CD14-positive monocyte (primary cell): ENCODE results near the gene LCMT2. TPM values are rescaled to one million over a fixed set of nuclear protein-coding genes. Genes with fewer than 3 reads are reported as not detected.

Experiments
- DNase-seq, 3 donors: peaks; one replicate each; pipeline ENCODE4 v3.0.0-alpha.2; 2011 to 2022
- H2AFZ ChIP-seq: 2 replicates; pipeline ENCODE4 v1.6.0; 2012; ENCODE audit warnings: mild to moderate bottlenecking, low read depth, low read length, inconsistent platforms; ENCODE audit not compliant: insufficient read depth, poor library complexity, severe bottlenecking
- H3K27ac ChIP-seq, 2 donors: 1 replicate in 1 of 2; 2 replicates in 1 of 2; pipeline ENCODE4 v1.5.1; 2012 to 2013; ENCODE audit warnings: low read length in 2 of 2, control low read depth in 1 of 2, inconsistent platforms in 1 of 2, low read depth in 1 of 2, mild to moderate bottlenecking in 1 of 2
- H3K27me3 ChIP-seq, 2 donors: one replicate each; pipeline versions ENCODE4 v1.6.0 to v1.6.1; 2011 to 2013; ENCODE audit warnings: low read length in 2 of 2; ENCODE audit not compliant: control insufficient read depth in 2 of 2, insufficient read depth in 2 of 2
- H3K36me3 ChIP-seq, 2 donors: replicated peaks in 1 of 2; 1 replicate in 1 of 2; 2 replicates in 1 of 2; pipeline versions ENCODE4 v1.5.1 to v1.6.1; 2012 to 2013; ENCODE audit warnings: low read length in 2 of 2, control low read depth in 1 of 2, inconsistent platforms in 1 of 2, mild to moderate bottlenecking in 1 of 2; ENCODE audit not compliant: insufficient read depth in 2 of 2, control insufficient read depth in 1 of 2
- H3K4me1 ChIP-seq, 2 donors: 1 replicate in 1 of 2; 2 replicates in 1 of 2; pipeline versions ENCODE4 v1.5.1 to v1.6.1; 2012 to 2013; ENCODE audit warnings: low read length in 2 of 2, control low read depth in 1 of 2, inconsistent platforms in 1 of 2, mild to moderate bottlenecking in 1 of 2, moderate library complexity in 1 of 2; ENCODE audit not compliant: insufficient read depth in 2 of 2, control insufficient read depth in 1 of 2
- H3K4me2 ChIP-seq: replicated peaks from 2 replicates; pipeline ENCODE3; 2012; ENCODE audit warnings: low read length, moderate library complexity, mild to moderate bottlenecking; ENCODE audit not compliant: poor library complexity, severe bottlenecking; ENCODE audit errors: extremely low read depth
- H3K4me3 ChIP-seq, 3 experiments: fragments of 200-600 bp in 1 of 3; sonication (generic) in 1 of 3; replicated peaks in 1 of 3; 1 replicate in 2 of 3; 2 replicates in 1 of 3; pipeline ENCODE4 v1.5.1; 2011 to 2013; ENCODE audit warnings: low read length in 3 of 3, mild to moderate bottlenecking in 3 of 3, control low read depth in 2 of 3, low read depth in 2 of 3, inconsistent platforms in 1 of 3, moderate library complexity in 1 of 3
- H3K79me2 ChIP-seq: 2 replicates; pipeline ENCODE4 v1.6.0; 2012; ENCODE audit warnings: mild to moderate bottlenecking, control low read depth, inconsistent platforms, low read length, moderate library complexity; ENCODE audit not compliant: insufficient read depth
- H3K9ac ChIP-seq: 2 replicates; pipeline ENCODE4 v1.6.0; 2017; ENCODE audit warnings: low read length, mild to moderate bottlenecking; ENCODE audit not compliant: insufficient read depth, poor library complexity, severe bottlenecking
- H3K9me3 ChIP-seq, 2 donors: replicated peaks in 1 of 2; 1 replicate in 1 of 2; 2 replicates in 1 of 2; pipeline versions ENCODE4 v1.5.1 to v1.6.1; 2012 to 2013; ENCODE audit warnings: low read length in 2 of 2, control low read depth in 1 of 2; ENCODE audit not compliant: control insufficient read depth in 1 of 2, insufficient read depth in 1 of 2
- H4K20me1 ChIP-seq: 2 replicates; pipeline ENCODE4 v1.6.0; 2012; ENCODE audit warnings: mild to moderate bottlenecking, low read length, control low read depth, moderate library complexity; ENCODE audit not compliant: insufficient read depth
- H3K27ac Mint-ChIP-seq, 7 donors: one replicate each; pipeline ENCODE4 v1.8.0; 2020; ENCODE audit warnings: mild to moderate bottlenecking in 7 of 7, mixed read lengths in 7 of 7, moderate library complexity in 6 of 7, inconsistent platforms in 2 of 7
- H3K27me3 Mint-ChIP-seq, 3 donors: one replicate each; pipeline ENCODE4 v1.8.0; 2021 to 2022; ENCODE audit warnings: low read depth in 3 of 3, mild to moderate bottlenecking in 3 of 3, mixed read lengths in 3 of 3, moderate library complexity in 3 of 3, inconsistent platforms in 1 of 3
- H3K36me3 Mint-ChIP-seq, 2 donors: one replicate each; pipeline ENCODE4 v1.8.0; 2020; ENCODE audit warnings: mixed read lengths in 2 of 2, inconsistent platforms in 1 of 2, mild to moderate bottlenecking in 1 of 2
- H3K4me1 Mint-ChIP-seq: one replicate; pipeline ENCODE4 v1.8.0; 2020; ENCODE audit warnings: mild to moderate bottlenecking, mixed read lengths
- H3K4me3 Mint-ChIP-seq, 2 donors: one replicate each; pipeline ENCODE4 v1.8.0; 2020; ENCODE audit warnings: mild to moderate bottlenecking in 2 of 2, mixed read lengths in 2 of 2, moderate library complexity in 1 of 2
- H3K9me3 Mint-ChIP-seq, 7 donors: one replicate each; pipeline ENCODE4 v1.8.0; 2020 to 2022; ENCODE audit warnings: mixed read lengths in 7 of 7, mild to moderate bottlenecking in 6 of 7, moderate library complexity in 6 of 7, inconsistent platforms in 2 of 7
- WGBS: methylation state at CpG from one replicate; pipeline ENCODE4 v1.1.5; 2013; ENCODE audit warnings: missing lambda C conversion rate; ENCODE audit not compliant: insufficient coverage; 5-methylcytosine and 5-hydroxymethylcytosine counted together
- intact Hi-C, 2 donors: fragments of 100-400 bp; cut with micrococcal nuclease; formaldehyde crosslinking; loops; one replicate each; pipeline versions ENCODE4 v1.15.0 to v1.15.1; 2023
- polyA plus RNA-seq, 3 donors: library from polyadenylated mRNA; depleted of rRNA in 1 of 3; unstranded in 2 of 3; stranded (reverse) in 1 of 3; fragments of 300-500 nt in 2 of 3; fragments of >200 nt in 1 of 3; fragmentation: Illumina TruSeq in 2 of 3; gene quantifications; 1 replicate in 2 of 3; 2 replicates in 1 of 3; pipeline ENCODE4 v1.2.3, GENCODE V29; 2012 to 2021
- TF ChIP-seq, protein P1 (sequence below): fragments of 200-600 bp; IDR thresholded peaks from one replicate; pipeline ENCODE4 v1.8.0; 2022; ENCODE audit warnings: antibody characterized with exemption, mild to moderate bottlenecking

The LCMT2 gene
- polyA plus RNA-seq, 3 donors = 0.78 to 1.6 (median 1.4) TPM

DNA sequence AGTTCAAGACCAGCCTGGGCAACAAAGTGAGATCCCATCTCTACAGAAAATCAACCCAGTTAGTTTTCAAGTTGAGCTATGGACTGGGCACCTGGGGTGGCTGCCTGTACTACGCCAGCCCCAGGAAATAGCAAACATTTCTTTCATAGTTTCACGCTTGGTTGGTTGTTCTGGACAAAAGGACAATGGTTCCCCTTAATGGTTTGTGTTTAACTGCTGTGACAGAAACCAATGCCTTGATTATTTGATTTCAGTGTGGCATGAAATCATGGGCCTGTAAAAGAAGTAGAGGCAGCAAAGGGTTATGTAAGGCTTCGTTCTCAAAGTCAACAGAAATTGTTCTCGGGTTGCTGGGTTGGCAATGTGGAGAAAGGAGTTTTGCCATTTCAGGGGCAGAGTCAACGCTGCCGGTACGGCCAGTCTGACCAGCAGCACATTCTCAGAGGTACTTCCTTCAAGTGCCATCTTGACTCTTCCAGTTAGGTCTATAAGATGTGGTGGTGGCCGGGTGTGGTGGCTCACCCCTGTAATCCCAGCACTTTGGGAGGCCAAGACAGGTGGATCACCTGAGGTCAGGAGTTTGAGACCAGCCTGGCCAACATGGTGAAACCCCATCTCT is 12.7 kb downstream of the LCMT2 start:
- TF ChIP-seq, protein P1, sequence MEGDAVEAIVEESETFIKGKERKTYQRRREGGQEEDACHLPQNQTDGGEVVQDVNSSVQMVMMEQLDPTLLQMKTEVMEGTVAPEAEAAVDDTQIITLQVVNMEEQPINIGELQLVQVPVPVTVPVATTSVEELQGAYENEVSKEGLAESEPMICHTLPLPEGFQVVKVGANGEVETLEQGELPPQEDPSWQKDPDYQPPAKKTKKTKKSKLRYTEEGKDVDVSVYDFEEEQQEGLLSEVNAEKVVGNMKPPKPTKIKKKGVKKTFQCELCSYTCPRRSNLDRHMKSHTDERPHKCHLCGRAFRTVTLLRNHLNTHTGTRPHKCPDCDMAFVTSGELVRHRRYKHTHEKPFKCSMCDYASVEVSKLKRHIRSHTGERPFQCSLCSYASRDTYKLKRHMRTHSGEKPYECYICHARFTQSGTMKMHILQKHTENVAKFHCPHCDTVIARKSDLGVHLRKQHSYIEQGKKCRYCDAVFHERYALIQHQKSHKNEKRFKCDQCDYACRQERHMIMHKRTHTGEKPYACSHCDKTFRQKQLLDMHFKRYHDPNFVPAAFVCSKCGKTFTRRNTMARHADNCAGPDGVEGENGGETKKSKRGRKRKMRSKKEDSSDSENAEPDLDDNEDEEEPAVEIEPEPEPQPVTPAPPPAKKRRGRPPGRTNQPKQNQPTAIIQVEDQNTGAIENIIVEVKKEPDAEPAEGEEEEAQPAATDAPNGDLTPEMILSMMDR = no peak
- Histone ChIP-seq H3K4me3 (no peak overlapping the region), H3K4me1 (no peaks in the 10 kb centered on the region), H3K36me3 (no peaks in the 10 kb centered on the region), H3K79me2 (no peaks in the 10 kb centered on the region), H3K4me2 (no peak overlapping the region), H2AFZ (no peak overlapping the region), H3K27ac (no peak overlapping the region), H4K20me1 (no peaks in the 10 kb centered on the region), H3K9ac (no peak overlapping the region), H3K27me3 (no peaks in the 10 kb centered on the region), H3K9me3 (no peaks in the 10 kb centered on the region)
- Mint-ChIP-seq H3K27ac (no peak overlapping the region), H3K9me3 (no peaks in the 10 kb centered on the region), H3K27me3 (peaks cover 0 to 11% (median 3%) of the 10 kb centered on the region in 3 donors), H3K36me3 (no peaks in the 10 kb centered on the region), H3K4me3 (no peak overlapping the region), H3K4me1 (peaks cover 3% of the 10 kb centered on the region)
- DNase-seq = no peak
- 100% methylated on average over 5 of the region's 8 CpGs for WGBS
- intact Hi-C loops = no loop called here

DNA sequence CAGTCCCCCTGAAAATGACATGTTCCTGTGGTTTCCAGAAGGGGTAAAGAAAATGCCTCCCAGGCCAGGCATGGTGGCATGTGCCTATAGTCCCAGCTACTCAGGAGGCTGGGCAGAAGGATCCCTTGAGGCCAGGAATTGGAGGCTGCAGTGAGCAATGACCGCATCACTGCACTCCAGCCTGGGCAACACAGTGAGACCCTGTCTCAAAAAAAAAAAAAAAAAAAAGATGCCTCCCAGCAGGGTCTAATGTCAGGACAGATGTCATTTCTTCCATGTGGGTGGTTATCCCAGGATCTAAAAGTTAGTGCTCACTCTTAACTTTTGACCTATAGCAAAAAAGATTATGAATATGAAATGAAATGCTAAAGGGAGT is 13.4 kb downstream of the LCMT2 start:
- H3K4me1 ChIP-seq = no peaks in the 10 kb centered on the region
- no peaks in the 10 kb centered on the region for H3K9me3 ChIP-seq
- Mint-ChIP-seq H3K9me3 (no peaks in the 10 kb centered on the region), H3K27me3 (peaks cover 0 to 9% (median 3%) of the 10 kb centered on the region in 3 donors), H3K36me3 (no peaks in the 10 kb centered on the region), H3K4me3 (no peak overlapping the region), H3K27ac (no peak overlapping the region), H3K4me1 (peaks cover 3% of the 10 kb centered on the region)
- H4K20me1 ChIP-seq = no peaks in the 10 kb centered on the region
- WGBS = 80% methylated on average over 1 of the region's 1 CpG
- H2AFZ ChIP-seq = no peak overlapping the region
- H3K4me3 ChIP-seq = no peak overlapping the region
- intact Hi-C loops = no loop called here
- H3K27ac ChIP-seq = no peak overlapping the region
- DNase-seq = no peak
- no peak overlapping the region for H3K9ac ChIP-seq
- H3K79me2 ChIP-seq = no peaks in the 10 kb centered on the region
- no peaks in the 10 kb centered on the region for H3K27me3 ChIP-seq
- TF ChIP-seq, protein P1 = no peak
- no peaks in the 10 kb centered on the region for H3K36me3 ChIP-seq
- no peak overlapping the region for H3K4me2 ChIP-seq
